ENCODE measurements around the gene MX1.

Gene MX1, protein sequence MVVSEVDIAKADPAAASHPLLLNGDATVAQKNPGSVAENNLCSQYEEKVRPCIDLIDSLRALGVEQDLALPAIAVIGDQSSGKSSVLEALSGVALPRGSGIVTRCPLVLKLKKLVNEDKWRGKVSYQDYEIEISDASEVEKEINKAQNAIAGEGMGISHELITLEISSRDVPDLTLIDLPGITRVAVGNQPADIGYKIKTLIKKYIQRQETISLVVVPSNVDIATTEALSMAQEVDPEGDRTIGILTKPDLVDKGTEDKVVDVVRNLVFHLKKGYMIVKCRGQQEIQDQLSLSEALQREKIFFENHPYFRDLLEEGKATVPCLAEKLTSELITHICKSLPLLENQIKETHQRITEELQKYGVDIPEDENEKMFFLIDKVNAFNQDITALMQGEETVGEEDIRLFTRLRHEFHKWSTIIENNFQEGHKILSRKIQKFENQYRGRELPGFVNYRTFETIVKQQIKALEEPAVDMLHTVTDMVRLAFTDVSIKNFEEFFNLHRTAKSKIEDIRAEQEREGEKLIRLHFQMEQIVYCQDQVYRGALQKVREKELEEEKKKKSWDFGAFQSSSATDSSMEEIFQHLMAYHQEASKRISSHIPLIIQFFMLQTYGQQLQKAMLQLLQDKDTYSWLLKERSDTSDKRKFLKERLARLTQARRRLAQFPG

DNA sequence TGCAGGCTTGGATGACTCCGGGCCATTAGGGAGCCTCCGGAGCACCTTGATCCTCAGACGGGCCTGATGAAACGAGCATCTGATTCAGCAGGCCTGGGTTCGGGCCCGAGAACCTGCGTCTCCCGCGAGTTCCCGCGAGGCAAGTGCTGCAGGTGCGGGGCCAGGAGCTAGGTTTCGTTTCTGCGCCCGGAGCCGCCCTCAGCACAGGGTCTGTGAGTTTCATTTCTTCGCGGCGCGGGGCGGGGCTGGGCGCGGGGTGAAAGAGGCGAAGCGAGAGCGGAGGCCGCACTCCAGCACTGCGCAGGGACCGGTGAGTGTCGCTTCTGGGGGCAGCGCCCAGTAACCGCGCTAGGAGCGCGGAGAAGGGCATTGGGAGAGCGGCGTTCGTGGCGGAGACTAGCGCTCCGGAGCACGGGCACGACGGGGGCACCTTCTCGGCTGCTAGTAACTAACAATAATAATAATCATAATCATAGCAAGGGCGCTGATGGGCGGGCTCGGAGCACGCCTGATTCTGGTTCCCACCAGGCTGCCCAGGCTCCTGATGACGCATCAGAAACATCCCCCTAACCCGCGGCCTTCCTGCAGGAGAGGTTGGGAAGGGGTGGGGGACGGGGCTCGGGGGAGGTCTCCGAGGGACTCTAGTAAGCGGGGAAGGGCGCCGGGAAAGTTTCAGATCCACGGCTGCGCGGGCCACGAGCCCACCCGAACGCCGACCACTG is at the start of gene MX1:
TSS of gene MX1 (plus strand) at position 286 of the 722 bp plus-strand sequence. CDS start 5,832 bp downstream, outside the sequence.
- DNase-seq = peak; percentile 88

DNA sequence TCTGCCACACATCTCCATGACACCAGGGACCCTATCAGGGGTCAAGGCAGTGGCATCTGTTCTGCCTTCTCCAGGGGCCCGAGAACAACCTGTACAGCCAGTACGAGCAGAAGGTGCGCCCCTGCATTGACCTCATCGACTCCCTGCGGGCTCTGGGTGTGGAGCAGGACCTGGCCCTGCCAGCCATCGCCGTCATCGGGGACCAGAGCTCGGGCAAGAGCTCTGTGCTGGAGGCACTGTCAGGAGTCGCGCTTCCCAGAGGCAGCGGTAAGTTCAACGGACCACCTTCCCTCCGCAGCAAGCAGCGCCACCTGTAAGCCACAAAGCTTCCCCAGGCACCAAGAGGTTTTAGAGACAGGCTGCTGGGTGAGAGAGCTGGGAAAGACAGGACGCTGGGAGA is 48.3 kb upstream of the MX1 start:
- DNase-seq = no peak

DNA sequence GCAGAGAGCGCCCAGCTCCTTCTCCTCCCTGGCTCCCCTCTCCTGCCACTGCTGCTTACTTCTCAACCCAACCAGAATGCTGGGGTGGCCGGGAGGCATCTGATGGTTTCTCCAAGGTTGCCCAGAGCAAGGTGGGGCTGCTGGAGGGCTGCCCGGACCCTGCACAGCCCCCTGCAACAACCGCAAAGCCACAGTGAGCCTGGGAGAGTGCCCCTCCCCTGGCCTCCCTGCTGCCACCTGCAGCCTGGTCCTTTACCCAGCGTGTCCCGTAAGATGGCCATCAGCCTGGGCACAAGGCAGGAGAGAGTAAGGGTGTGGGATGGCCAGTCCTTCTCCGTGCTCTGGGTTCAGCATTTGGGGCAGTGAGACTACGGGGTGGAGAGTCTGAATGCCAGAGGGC is 47.2 kb upstream of the MX1 start:
- no peak for DNase-seq

DNA sequence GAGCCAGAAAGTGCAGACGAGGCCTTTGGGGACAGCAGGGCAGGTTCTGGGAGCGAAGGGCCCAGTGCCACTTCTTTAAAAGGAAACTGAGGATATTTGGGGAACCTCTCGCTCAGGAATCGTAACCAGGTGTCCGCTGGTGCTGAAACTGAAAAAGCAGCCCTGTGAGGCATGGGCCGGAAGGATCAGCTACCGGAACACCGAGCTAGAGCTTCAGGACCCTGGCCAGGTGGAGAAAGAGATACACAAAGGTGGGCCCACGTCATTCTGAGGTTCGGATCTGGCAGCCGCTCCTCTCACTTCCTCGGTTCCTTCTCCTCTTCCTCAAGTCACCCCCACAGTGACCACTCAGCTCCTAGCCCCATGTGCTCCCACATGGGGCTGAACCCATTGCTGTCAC is 46.1 kb upstream of the MX1 start:
- DNase-seq = no peak

DNA sequence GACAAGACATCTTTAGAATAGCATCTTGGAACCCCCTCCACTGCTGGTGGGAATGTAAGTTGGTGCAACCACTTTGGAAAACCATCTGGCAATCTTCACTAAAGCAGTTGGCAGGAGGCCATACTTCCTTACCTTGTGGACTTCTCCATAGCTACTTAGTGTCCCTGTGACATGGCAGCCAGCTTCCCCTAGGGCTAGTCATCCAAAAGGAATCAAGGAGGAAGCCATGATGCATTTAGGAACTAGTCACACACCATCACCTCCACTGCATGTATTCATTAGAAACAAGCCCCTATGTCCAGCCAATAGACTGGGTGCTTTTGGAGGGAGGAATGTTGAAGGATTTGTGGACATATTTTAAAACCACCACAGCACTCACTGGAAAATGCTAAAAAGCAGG is 44.3 kb upstream of the MX1 start:
- no peak for DNase-seq

DNA sequence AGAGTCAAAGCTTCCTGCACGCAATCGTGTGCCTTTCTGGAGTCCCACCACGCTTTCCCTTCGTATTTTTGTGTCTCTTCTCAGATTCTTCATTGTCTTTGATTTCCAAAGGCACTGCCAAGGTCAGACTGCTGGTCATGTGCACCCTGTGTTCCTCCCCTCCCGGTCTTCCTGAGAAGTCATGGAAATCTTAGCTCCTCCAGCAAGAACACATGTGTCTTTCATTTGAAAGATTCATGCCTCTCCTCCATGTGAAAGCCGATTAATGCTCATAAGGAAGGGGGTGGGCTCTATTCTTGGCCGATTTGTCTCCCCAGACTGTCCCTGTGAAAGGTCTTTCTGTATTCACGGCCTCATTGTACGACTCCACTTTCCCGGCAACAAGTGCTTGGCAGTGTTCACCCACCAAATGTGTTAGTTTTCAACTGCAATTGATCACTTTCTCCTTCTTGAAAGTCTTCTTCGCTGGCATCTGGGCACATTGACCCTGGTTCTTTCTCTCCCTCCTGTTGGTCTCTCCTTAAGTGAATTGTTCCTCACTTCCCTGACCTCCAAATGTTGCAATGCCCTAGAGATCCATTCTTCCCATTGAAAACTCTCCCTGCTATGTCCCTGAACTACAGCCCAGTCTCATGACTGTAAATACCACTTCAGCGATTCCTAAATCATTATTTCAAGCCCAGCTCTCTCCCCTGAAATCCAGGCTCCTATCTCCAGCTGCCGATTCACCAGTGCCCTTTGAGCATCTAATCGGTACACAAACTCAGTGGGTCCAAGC is 38.8 kb upstream of the MX1 start:
- DNase-seq = no peak

DNA sequence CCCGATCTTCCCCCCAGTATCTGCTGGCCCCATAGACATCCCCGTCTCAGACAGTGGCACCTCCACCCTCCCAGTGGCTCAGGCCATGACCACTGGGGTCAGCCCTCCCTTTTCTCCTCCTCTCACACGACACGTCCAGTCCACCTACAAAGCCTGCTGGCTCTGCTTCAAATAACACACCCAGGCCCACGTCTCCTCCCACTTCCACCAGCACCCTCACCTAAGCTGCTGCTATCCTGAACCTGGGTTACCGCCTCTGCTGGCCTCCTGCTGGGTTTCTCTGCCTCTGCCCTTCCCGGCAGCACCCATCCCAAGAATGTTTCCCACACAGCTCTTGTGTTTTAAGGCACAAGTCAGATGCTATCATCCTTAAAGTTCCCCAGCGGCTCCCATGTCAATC is 38.2 kb upstream of the MX1 start:
- DNase-seq = no peak

DNA sequence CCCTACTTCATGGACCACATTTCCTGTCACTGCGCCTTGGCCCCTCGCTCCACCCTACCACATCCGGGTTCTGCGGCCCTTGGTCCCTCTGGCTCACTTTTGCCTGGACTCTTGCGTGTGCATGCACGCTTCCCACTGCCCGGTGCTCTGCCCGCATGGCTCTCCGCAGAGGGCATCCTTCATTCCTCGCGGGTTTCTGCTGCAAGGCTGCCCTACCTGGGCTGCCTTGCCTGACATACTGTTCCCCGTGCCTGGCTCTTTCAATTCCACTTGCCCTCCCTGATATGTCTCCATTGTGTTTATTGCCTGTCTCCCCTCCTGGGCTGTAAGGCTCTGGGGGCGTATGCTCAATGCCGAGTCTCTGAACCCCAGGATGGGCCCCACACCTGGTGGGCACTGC is 37.8 kb upstream of the MX1 start:
- no peak for DNase-seq

DNA sequence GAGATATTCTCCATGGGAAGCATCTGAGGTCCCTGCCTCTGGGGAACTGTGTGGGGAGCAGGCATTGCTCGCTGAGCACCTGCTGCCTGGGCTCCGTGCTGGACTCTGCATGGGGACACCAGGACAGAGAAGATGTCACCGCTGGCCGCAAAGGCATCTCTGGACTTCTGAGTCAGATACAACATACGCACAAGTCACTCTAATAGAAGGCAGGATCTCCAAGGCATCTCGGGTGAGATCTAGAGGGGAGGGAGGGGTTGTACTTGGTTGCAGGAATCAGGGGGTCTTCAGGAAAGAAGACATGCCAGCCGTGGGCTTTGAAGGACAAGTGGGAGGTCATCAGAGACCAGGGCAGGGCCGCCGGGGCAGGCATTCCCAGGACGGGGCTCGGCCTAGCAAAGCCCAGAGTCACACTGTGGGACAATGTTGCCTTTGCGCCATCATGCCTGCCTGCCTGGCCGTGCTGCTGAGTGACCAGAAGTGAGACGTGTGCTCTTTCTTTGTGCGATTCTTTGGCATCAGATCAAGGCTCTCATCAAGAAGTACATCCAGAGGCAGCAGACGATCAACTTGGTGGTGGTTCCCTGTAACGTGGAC is 35.9 kb upstream of the MX1 start:
- no peak for DNase-seq

DNA sequence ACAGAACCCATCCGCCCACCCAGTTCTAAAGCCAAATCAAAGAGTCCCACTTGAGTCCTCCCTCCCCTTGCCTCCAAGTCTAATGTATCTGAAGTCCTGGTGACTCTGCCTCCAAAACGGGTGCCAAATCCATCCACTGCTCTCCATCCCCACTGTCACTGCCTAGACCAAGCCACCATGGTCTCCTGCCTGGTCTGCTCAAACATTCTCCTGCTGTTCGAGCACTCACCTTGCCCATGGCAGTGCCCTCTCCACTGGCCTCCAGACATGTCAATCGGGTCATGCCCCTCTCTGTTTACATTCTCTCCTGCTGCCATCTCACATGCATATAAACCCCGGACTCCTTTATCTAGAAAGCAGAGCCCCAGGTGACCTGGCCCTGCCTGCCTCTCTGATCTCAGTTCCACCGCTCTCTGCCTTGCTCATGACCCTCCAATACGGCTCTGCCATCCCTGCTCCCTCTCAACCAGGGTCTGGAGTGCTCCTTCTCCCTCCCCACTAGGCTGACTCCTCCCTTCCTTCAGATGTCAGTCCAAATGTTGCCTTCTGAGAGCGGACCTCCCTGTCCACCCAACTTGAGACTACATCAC is 32.1 kb upstream of the MX1 start:
- no peak for DNase-seq

DNA sequence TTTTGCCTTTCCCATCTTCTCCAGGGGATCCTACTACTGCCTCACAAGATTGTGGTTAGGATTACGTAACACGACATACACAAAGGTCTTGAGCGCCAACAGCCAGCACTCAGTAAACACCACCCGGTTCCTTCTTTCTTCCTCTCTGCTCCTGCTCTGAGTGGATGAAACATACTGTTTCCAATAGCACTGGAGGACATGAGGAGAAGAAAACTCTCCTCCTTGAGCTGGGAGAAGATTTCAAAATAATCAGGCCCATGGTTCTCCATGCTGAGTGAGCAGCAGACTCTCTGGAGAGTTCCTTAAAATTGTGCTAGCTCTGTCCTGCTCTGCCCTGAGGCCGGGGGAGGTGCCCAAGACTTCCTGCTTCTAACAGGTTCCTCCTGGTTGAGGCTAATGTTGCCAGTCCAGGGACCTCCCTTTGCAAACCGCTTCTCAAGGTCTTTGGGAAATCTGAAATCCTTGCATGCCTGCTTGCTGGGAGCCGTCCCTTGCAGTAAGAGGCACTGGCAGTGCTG is 29.4 kb upstream of the MX1 start:
- DNase-seq = no peak

DNA sequence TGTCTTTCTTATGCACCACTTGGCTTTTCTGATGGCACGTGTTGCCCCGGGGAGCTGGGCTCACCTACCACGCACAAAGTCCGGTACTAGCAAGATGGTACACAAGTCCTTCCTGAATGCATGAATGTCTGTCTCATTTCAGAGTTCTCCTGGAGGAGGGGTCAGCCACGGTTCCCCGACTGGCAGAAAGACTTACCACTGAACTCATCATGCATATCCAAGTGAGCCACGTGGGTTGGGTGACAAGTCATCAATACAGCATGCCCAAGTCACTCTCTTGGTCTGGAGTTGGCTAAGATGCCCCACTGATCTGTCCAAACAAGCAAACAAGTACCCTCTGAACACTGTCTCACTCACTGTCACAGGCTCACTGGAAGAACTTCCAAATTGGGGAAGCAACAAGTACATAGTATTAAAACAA is 28.6 kb upstream of the MX1 start:
- no peak for DNase-seq

DNA sequence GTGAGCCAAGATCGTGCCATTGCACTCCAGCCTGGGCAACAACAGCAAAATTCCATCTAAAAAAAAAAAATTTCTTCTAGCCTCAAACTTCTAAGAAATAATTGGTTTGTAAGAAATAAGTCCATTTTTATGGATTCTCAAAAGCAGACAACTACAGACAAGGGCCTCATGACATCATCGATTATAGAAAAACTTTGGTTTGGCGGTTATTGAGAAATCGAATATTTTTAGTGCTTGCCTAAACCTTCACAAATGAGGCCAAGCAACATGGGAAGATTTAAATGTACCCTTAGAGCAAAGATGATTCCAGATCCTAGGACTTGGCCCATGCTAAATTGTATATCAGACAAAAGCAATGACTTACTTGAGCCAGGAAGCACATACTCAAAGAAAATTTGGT is 27.8 kb upstream of the MX1 start:
- no peak for DNase-seq

DNA sequence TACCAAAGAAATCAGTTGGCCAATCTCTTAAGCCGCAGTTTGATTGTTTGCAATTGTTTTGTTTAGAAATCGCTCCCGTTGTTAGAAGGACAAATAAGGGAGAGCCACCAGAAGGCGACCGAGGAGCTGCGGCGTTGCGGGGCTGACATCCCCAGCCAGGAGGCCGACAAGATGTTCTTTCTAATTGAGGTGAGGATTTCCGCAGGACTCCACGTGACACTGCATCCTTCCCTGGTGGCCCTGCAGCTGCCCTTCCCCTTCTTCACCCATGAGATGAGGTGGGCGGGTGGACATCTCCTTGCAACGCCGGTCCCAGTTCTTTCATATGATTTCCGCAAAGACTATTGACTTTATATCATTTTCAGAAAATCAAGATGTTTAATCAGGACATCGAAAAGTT is 27.2 kb upstream of the MX1 start:
- no peak for DNase-seq

DNA sequence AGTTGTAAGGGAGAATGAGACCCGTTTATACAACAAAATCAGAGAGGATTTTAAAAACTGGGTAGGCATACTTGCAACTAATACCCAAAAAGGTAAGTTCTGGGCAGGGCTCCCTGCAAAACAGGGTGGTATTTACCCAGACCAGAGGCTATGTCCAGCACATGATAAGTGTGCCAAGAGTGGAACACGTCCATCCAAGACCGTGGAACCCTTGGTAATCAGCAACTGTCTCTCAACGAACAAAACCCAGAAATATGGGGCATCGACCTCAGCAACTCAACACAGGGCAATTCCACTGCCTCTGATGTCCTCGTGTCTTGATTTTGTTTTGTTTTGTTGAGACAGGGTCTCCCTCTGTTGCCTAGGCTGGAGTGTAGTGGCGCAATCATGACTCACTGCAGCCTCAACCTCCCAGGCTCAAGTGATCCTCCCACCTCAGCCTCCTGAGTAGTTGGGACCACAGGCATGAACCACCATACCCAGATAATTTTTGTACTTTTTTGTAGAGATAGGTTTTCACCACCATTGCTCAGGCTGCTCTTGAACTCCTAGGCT is 26.7 kb upstream of the MX1 start:
- no peak for DNase-seq

DNA sequence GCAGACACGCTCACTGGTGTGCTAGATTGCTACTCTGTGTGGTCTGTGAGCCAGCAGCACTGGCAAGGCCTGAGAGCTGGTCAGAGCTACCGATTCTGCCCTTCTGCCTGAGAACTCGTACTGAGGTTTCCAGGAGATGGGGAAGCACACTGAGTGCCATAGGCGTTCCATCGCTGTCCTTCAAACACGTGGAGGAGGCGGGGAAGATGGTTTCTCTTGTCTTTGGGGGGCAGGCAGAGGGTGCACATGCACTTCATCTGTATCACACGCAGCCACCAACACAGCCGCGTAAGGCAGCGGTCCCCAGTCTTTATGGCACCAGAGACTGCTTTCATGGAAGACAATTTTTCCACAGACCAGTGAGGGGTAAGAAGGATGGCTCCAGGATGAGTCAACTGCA is 23.8 kb upstream of the MX1 start:
- DNase-seq = no peak

DNA sequence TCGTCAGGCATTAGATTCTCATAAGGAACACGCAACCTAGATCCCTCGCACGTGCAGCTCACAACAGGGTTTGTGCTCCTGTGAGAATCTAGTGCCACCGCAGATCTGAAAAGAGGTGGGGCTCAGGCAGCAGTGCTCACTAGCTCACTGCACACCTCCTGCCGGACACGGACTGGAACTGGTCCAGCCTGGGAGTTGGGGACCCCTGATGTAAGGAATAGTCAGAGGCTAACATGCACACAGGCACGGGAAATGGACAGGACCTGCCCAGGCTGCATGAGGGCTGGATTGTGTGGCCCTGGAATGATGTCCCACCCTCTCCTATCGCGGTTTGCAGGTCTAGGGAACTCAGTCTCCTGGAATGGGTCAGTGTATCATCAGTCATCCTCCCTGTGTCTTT is 23.2 kb upstream of the MX1 start:
- DNase-seq = no peak

DNA sequence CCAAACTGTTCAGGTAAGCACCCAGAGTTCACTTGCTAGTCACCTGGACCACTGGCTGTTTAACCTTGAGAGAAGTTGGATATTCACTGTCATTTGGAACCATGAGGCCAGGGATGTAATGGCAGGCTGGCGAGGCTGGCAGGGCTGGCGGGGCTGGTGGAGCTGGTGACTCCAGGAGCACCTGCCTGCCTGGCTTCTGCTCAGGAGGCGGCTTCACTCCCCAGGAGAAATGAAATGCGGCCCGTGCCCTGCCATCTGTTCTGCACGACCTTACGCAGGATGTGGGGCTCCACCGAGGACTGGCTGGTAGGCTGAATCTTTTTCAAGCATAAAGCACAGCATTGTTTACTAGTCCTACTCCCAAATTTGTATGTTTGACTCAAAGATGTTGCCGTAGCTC is 22.7 kb upstream of the MX1 start:
- no peak for DNase-seq

DNA sequence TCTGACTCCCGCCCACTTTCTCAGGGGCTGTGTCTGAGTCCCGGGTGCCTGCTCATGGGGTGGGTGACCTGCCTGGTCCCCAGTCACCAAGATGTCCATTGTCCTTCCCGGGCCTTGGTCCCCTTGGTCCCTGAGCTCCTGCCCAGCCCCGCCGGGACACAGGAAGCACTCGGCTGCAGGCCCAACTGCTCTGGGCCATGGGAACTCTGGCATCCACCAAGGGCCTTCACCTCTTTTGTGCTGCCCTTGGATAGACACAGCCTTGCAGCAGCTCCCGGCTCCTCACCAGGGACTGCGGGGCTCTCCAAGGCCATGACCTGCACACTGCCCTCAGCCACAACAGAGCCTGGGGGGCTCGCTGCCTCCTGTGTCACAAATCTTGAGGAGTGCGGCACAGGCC is 22.1 kb upstream of the MX1 start:
- DNase-seq = no peak

DNA sequence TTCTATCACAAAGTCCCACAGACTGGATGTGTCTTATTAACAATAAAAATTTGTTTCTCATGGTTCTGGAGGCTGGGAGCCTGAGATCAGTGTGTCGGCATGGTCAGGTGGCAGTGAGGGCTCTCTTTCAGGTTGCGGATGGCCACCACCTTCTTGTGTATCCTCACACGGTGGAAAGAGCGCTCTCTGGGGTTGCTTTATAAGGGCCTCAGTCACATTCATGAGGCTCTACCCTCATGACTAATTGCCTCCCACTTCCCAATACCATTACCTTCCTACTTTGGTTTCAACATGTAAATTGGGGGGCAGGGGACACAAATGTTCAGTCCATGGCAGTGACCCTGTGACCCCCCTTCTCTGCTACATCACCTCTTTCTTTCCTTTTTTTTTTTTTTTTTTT is 20.7 kb upstream of the MX1 start:
- DNase-seq = no peak

DNA sequence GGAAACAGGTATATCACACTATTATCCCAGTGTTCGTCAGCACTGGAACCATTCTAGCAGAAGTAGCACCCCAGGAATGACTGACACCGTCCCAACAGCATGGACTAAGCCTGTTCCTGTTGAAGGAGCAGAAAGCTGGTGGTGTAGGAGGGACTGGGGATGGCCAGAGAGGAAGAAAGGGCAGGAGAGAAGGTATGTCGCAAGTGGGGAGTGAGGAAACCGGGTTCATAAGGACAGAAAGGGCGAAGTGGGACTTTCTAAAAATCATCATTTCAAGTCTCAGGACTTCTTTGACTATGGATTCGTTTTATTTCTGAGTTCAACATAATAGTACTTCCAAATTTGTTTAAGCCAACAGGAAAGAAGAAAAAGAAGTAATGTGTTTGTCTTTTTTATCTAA is 19.7 kb upstream of the MX1 start:
- DNase-seq = no peak

Data from CD4-positive, alpha-beta T cell treated with Interferon gamma for 1 hour (primary cell).